Large intestine (tissue), 3 donors: ENCODE results near the gene SBNO2. TPM values are rescaled to one million over a fixed set of nuclear protein-coding genes. Genes with fewer than 3 reads are reported as not detected.

ENCODE experiments used
- DNase-seq, 2 donors: peaks; one replicate each; pipeline versions ENCODE4 v3.0.0 to v3.0.0-alpha.2; 2013
- H3K27ac ChIP-seq: one replicate; pipeline ENCODE4 v1.5.1; 2013; ENCODE audit warnings: low read length
- H3K27me3 ChIP-seq: 2 replicates; pipeline ENCODE4 v1.6.1; 2013; ENCODE audit warnings: low read length; ENCODE audit not compliant: control insufficient read depth, insufficient read depth
- H3K36me3 ChIP-seq: 2 replicates; pipeline ENCODE4 v1.6.1; 2013; ENCODE audit warnings: low read length; ENCODE audit not compliant: control insufficient read depth, insufficient read depth
- H3K4me1 ChIP-seq: one replicate; pipeline ENCODE4 v1.6.1; 2013; ENCODE audit warnings: low read length; ENCODE audit not compliant: control insufficient read depth, insufficient read depth
- H3K4me3 ChIP-seq: one replicate; pipeline ENCODE4 v1.5.1; 2013; ENCODE audit warnings: low read length
- H3K9me3 ChIP-seq: one replicate; pipeline ENCODE4 v1.6.1; 2013; ENCODE audit warnings: mild to moderate bottlenecking, low read depth, low read length, moderate library complexity; ENCODE audit not compliant: control insufficient read depth
- WGBS: methylation state at CpG from one replicate; pipeline ENCODE4 v1.1.5; 2013; ENCODE audit warnings: low lambda C conversion rate; ENCODE audit not compliant: insufficient coverage; 5-methylcytosine and 5-hydroxymethylcytosine counted together
- polyA plus RNA-seq: library from polyadenylated mRNA; unstranded; fragments of 120-200 nt; gene quantifications from one replicate; pipeline ENCODE4 v1.2.1, GENCODE V29; 2013

Gene SBNO2
- polyA plus RNA-seq, 1 donor = 25.1 TPM

DNA sequence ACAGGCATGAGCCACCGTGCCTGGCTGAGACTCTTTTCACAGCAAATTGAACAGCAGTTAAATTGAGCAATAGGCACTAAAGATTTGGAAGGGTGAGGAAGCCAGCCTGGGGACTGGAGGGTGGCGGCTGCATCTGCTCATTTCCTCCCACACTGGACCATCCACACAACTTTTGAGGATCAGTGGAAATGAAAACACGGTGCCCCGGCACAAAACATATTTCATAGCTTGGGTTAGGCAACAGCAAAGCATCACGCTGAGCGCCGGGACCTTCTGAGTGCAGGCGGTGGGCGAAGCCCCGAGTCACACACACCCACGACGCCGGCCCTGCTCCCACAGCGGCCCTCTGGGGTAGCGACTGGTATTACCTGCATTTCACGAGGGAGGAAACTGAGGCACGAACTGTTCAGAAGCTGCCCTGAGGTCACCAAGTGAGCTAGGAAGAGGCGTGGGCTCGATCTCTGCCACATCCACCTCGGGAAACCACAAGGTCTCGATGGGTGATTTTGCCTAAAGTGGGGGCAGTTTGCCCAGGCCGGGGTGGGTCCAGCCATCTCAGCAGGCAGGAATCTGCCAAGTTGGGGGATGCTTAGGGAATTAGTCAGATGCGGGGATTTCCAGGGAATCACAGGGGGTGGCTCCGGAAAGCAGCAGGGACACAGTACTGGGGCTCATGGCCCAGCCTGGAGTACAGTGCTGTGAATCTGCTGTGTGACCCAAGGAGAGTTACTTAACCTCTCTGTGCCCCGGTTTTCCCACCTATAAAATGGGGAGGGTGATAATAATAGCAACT lies 3.5 kb upstream of the SBNO2 start:
- Histone ChIP-seq H3K36me3 (no peaks in the 10 kb centered on the region), H3K27me3 (no peaks in the 10 kb centered on the region), H3K4me1 (peaks cover 23% of the 10 kb centered on the region), H3K9me3 (peaks cover 3% of the 10 kb centered on the region), H3K4me3 (no peak overlapping the region), H3K27ac (no peak overlapping the region)
- no peak for DNase-seq
- WGBS = no CpG with 5 or more reads among the region's 25 CpGs

DNA sequence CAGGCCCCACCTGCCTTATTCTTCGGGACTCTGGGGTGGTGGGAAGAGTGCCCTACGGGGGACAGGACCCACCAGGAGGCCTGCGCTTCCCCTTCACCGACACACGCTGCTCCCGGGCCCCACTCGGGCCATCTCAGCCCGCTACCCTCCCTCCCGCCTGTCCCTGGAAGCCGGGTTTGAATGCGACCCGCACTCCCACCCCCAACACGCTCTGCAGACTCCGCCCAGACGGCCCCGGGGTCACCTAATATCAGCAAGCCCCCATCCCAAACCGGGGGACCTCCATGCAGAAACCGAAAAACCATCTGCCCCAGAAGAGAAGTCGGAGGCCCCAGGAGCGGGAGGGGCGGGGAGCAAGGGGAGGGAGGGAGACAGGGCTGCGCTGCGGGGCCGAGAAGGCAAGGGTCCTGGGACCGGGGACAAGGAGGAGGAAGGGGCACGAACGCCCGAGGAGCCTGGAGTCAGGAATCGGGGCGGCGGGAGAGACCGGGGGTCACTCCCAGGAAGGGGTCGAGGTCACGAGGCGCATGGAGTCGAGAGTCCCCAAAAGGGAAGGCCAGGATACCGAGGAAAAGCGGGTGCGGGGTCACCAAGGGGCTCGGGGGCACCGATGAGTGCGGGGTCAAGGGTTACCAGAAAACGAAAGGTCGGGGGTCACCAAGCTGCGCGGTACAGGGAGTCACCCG lies 766 bp downstream of the SBNO2 start:
- Histone ChIP-seq H3K27me3 (no peaks in the 10 kb centered on the region), H3K9me3 (peaks cover 14% of the 10 kb centered on the region), H3K27ac (peak overlapping the region; percentile 72), H3K36me3 (peaks cover 5% of the 10 kb centered on the region), H3K4me1 (peaks cover 41% of the 10 kb centered on the region), H3K4me3 (peak overlapping the region; percentile 91)
- no CpG with 5 or more reads among the region's 47 CpGs for WGBS
- peak in 1 of 2 donors; percentile 43 for DNase-seq

DNA sequence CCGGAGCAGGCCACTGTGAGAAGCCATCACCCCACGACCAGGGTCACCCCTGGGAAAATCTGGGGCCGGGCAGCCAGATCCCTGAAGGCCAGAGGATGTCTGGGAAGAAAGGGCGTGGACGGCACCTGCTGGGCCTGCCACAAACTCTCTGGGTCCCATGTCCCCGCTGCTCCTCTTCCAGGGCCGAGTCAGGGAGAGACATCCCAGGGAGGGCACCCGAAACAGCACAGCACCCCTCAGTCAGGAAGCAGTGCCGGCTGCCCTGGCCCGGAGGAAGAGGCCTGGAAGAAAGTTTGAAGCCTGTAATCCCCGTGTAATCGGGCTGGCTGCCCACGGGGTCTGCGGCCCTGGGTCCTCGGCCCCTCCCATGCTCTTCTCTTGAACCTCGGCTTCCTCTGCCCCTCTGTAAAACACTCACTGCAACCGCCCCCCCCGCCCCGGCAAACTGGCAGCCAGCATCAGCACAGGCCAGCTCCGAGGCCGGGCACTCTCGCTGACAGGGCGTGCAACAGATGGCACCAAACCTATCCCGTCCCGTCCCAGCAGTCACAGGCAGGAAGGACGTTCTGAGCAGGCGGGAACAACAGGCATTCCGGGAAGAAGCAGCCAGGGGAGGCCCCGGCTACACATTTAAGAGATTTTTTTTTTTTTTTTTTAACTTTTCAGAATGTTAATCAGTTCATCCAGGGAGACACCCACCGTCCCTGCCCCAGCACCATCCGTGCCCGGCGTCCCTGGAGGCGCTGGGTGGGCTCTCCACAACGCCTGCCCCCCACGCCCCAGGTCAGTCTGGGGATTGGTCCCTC lies 1.5 kb downstream of the SBNO2 start:
- H3K36me3 ChIP-seq = peaks cover 12% of the 10 kb centered on the region
- no CpG with 5 or more reads among the region's 36 CpGs for WGBS
- H3K9me3 ChIP-seq = peaks cover 21% of the 10 kb centered on the region
- no peaks in the 10 kb centered on the region for H3K27me3 ChIP-seq
- DNase-seq = peak in 1 of 2 donors; percentile 44
- peak overlapping the region; percentile 91 for H3K4me3 ChIP-seq
- H3K27ac ChIP-seq = peak overlapping the region; percentile 72
- peaks cover 42% of the 10 kb centered on the region for H3K4me1 ChIP-seq

DNA sequence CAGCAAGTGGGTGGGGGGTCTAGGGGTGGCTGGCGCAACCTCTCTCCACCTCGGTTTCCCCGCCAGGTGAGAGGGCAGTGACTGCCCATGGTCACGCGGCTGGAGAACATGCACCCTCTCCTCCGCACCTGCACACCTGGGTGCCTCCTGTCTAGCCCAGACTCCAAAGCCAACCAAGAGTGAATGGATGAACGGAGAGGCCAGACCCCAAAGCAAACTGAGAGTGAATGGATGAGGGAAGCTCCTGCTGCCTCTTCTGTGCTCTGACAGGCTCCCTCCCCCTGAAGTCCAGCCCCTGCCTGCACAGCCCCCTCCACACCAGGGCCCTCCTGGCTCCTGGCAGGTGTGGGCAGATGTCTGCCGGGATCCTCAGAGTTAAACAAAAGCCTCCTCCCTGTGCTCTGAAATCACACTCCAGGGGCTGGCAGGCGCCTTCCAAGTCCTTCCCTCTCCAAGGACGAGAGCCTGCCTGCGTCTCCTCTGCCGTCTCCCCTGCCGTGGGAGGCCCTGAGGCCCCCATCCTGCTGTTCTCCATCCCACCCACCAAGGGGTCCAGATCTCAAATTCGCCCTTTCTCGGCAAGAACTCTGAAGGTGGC lies 2.2 kb downstream of the SBNO2 start:
- peaks cover 42% of the 10 kb centered on the region for H3K4me1 ChIP-seq
- peaks cover 27% of the 10 kb centered on the region for H3K9me3 ChIP-seq
- DNase-seq = peak in 1 of 2 donors; percentile 30
- H3K27ac ChIP-seq = peak overlapping the region; percentile 72
- 0% methylated on average over 1 of the region's 15 CpGs for WGBS
- H3K27me3 ChIP-seq = no peaks in the 10 kb centered on the region
- H3K36me3 ChIP-seq = peaks cover 17% of the 10 kb centered on the region
- peak overlapping the region; percentile 91 for H3K4me3 ChIP-seq

DNA sequence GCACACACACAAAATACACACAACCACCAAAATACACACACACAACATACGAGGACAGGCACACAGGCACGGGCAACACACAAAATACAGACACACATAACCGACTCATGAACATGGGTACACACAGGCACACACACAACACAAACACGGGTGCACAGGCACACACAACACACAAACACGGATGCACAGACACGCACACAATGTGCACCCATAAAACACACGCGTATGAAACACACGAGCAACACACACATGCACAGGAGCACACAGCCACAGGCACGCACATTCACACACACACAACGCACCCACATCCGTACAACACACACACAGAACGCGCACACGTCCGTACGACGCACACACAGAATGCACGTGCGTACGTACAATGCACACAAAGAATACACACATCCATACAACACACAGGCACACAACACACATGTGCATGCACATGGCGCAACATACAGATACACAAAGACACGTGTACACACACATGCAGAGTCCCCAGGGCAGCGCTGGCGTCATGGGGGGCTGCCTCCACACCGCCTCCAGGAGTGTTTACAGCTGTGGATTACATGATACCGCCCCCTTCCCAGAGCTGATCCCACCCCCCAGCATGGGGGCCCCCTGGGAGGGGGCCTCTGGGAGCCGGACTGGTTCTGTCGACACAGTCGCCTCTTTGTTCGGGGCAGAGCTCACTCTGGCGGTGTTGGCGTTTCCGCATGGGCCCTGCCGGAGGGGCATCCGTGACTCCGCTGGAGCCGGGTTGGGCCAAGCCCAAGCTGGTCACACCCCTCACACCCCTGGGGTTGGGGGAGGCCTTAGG lies 2.9 kb downstream of the SBNO2 start:
- H3K27ac ChIP-seq = peak overlapping the region; percentile 72
- peaks cover 42% of the 10 kb centered on the region for H3K4me1 ChIP-seq
- peak; percentile 51 to 70 for DNase-seq
- no CpG with 5 or more reads among the region's 38 CpGs for WGBS
- peaks cover 27% of the 10 kb centered on the region for H3K9me3 ChIP-seq
- no peaks in the 10 kb centered on the region for H3K27me3 ChIP-seq
- peaks cover 24% of the 10 kb centered on the region for H3K36me3 ChIP-seq
- H3K4me3 ChIP-seq = peak overlapping the region; percentile 91

DNA sequence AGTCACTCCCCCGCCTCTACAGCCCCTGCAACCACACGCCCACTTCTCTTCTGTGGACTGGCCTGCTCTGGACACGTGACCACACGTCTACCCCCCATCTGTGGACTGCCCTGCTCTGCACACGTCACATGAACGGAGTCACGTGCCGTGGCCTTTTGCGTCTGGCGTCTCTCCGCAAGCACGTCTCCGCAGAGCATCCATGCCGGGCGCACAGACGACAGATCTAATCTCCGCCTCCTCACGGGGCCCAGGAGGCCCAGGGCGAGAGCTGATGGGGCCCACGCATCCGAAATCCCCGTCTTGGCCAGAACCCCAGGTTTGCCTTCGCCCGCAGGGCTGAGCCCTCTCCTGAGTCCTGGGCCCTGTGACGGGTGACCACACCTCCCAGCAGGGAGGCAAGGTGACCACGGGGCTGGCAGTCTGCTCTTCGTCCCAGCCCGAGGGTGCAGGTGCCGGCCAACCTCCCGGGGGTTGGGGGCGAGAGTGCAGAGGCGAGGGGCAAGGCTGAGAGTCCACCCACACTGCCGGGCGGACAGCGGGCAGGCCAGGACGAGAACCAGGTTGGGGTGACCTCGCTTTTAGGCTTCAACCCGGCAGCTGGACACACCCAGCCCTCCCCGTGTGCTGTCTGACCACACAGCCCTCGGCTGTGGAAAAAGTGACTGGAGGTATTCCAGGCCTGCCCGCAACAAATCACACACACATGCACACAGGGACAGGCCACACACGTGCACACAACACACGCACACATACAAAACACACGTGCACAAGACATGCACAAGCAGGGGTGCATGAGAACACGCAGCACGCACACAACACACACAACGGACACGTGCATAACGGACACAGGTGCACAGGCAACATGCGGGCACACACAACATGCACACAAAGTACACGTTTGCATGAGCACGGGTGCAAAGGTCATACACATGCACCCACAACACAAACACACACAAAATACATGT lies 3.9 kb downstream of the SBNO2 start:
- Histone ChIP-seq H3K4me3 (no peak overlapping the region), H3K9me3 (peaks cover 27% of the 10 kb centered on the region), H3K36me3 (peaks cover 26% of the 10 kb centered on the region), H3K4me1 (peaks cover 42% of the 10 kb centered on the region), H3K27me3 (no peaks in the 10 kb centered on the region), H3K27ac (peak overlapping the region; percentile 75)
- no peak for DNase-seq
- no CpG with 5 or more reads among the region's 52 CpGs for WGBS

DNA sequence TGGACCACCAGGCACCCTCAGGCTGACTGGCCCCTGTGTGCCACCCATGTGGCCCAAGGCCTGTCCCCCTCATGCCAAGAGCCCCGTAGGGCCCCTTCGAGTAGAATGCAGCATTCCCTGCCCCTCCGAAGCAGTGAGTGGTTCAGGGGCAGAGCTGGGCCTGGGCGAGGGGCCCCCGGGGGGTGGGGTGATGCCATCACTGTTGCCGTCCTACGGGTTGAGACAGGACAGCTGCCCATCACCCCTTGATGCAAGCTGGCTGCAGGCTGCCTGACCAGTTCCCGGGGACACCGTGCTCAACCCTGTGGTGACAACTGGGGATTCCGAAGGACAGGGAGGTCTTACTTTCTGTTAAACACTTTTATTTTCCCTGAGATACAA lies 4.7 kb downstream of the SBNO2 start:
- H3K4me1 ChIP-seq = peaks cover 42% of the 10 kb centered on the region
- no CpG with 5 or more reads among the region's 10 CpGs for WGBS
- H3K27ac ChIP-seq = peak overlapping the region; percentile 75
- H3K27me3 ChIP-seq = no peaks in the 10 kb centered on the region
- H3K9me3 ChIP-seq = peaks cover 27% of the 10 kb centered on the region
- H3K36me3 ChIP-seq = peaks cover 26% of the 10 kb centered on the region
- no peak for DNase-seq
- H3K4me3 ChIP-seq = no peak overlapping the region

DNA sequence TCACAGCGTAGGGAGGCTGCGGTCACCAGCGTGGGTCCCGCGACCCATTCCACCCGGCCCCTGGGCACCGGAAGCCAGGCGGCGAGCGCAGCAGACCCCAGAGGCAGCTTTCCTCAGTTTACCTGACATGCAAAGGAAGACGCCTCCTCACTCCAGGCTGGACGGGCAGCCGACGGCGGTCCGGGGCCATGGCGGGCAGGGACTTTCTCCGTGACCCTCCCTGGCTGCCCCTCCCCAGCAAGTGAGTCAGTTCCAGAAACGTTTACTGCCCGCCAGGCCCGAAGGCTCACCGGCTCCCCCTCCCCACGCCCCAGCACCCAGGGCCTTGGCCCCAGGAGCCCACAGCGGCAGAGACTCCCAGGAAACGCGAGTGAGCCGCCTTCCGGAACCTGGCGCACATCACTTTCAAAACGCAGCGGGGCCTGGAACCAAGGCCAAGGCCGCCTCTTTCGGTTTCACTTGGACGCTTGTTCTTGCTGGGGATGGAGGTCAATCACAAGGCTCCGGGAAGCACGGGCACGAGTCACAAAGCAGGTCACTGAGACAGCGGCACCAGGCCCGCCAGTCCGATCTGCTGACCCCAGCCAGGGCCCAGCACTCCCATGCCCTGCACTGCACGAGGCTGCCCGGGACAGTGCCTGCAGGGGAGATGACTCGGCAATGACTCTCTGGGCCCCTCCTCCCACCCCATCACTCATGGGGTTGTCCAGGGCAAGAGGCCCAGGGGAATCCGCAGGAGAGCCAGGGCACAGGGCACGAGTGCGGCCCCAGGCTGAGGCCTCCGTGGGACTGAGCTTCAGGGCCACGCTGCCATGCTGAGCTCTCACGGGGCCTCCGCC lies 5.3 kb downstream of the SBNO2 start:
- H3K4me1 ChIP-seq = peaks cover 42% of the 10 kb centered on the region
- peaks cover 24% of the 10 kb centered on the region for H3K9me3 ChIP-seq
- H3K27me3 ChIP-seq = no peaks in the 10 kb centered on the region
- H3K36me3 ChIP-seq = peaks cover 26% of the 10 kb centered on the region
- H3K27ac ChIP-seq = peak overlapping the region; percentile 75
- H3K4me3 ChIP-seq = no peak overlapping the region
- DNase-seq = peak; percentile 64 to 66
- WGBS = no CpG with 5 or more reads among the region's 50 CpGs
